Kidney epithelial cell (primary cell): ENCODE measurements around the gene RSBN1L. TPM values are rescaled to one million over a fixed set of nuclear protein-coding genes. Genes with fewer than 3 reads are reported as not detected.

Source experiments
- DNase-seq: peaks from one replicate; pipeline ENCODE4 v3.0.0-alpha.2; 2010; ENCODE audit warnings: low read depth
- H3K27me3 ChIP-seq: 2 replicates; pipeline ENCODE4 v1.6.0; 2011; ENCODE audit warnings: low read length; ENCODE audit not compliant: control insufficient read depth, insufficient read depth
- H3K36me3 ChIP-seq: 2 replicates; pipeline ENCODE4 v1.5.1; 2011; ENCODE audit warnings: low read length; ENCODE audit not compliant: control insufficient read depth, insufficient read depth
- H3K4me3 ChIP-seq: 2 replicates; pipeline ENCODE4 v1.5.1; 2011; ENCODE audit warnings: low read depth, mild to moderate bottlenecking, control low read depth, low read length
- CTCF ChIP-seq: IDR thresholded peaks from 2 replicates; pipeline ENCODE4 v1.5.1; 2011; ENCODE audit warnings: mild to moderate bottlenecking, moderate library complexity, low read length, control low read depth, inconsistent platforms; ENCODE audit not compliant: insufficient read depth, poor library complexity, severe bottlenecking
- total RNA-seq: library from RNA; depleted of rRNA; stranded (reverse); fragments of >200 nt; gene quantifications from 2 replicates; pipeline ENCODE4 v1.2.3, GENCODE V29; 2015

RSBN1L gene
- total RNA-seq, 1 donor from 2014 or later = 8.7 TPM

- Histone ChIP-seq H3K4me3 (no peak overlapping the region), H3K27me3 (no peaks in the 10 kb centered on the region), H3K36me3 (peaks cover 1% of the 10 kb centered on the region)
- no peak for TF ChIP-seq CTCF
- no peak for DNase-seq
These were observed 33.4 kb upstream of the RSBN1L start for GRCh38 chr7:77662869-77663268.

- DNase-seq = no peak
- Histone ChIP-seq H3K27me3 (no peaks in the 10 kb centered on the region), H3K36me3 (peaks cover 1% of the 10 kb centered on the region), H3K4me3 (no peak overlapping the region)
- no peak for TF ChIP-seq CTCF
These were observed 31.5 kb upstream of the RSBN1L start for GRCh38 chr7:77664715-77665114.

GRCh38 chr7:77665161-77665560 is 31.1 kb upstream of the RSBN1L start:
- H3K27me3 ChIP-seq = no peaks in the 10 kb centered on the region
- no peak for TF ChIP-seq CTCF
- DNase-seq = no peak
- peaks cover 1% of the 10 kb centered on the region for H3K36me3 ChIP-seq
- H3K4me3 ChIP-seq = no peak overlapping the region

- no peak for DNase-seq
- no peak overlapping the region for H3K4me3 ChIP-seq
- TF ChIP-seq CTCF = no peak
These were observed 28.7 kb upstream of the RSBN1L start for GRCh38 chr7:77667459-77668086.

GRCh38 chr7:77674878-77675277 is 21.4 kb upstream of the RSBN1L start:
- Histone ChIP-seq H3K27me3 (no peaks in the 10 kb centered on the region), H3K4me3 (no peak overlapping the region), H3K36me3 (no peaks in the 10 kb centered on the region)
- TF ChIP-seq CTCF = no peak
- no peak for DNase-seq

More at GRCh38 chr7:77667459-77668086, 28.7 kb upstream of the RSBN1L start:
- Histone ChIP-seq H3K36me3 (peaks cover 1% of the 10 kb centered on the region), H3K27me3 (no peaks in the 10 kb centered on the region)

GRCh38 chr7:77679608-77680007 is 16.7 kb upstream of the RSBN1L start:
- DNase-seq = no peak
- Histone ChIP-seq H3K27me3 (no peaks in the 10 kb centered on the region), H3K4me3 (no peak overlapping the region), H3K36me3 (no peaks in the 10 kb centered on the region)
- no peak for TF ChIP-seq CTCF
